Panc1 (cell line): Measurements from ENCODE around the gene WDR49. TPM values are rescaled to one million over a fixed set of nuclear protein-coding genes. Genes with fewer than 3 reads are reported as not detected.

Experiments
- ATAC-seq: fragments of 200-7000 bp; cut with Tn5 transposase; 2 replicates; pipeline ENCODE4 v1.9.1; 2020; ENCODE audit warnings: mild to moderate bottlenecking, moderate library complexity
- BruUV-seq: library from RNA; stranded (reverse); fragments of 400-500 nt; replicated peaks from 2 replicates; lab custom pipeline; 2021; lab: Mats Ljungman, UMichigan
- CTCF ChIA-PET: fragments of 300-600 bp; sonication (Branson Sonifier 250); formaldehyde crosslinking; loops from one replicate; lab custom pipeline; 2022; ENCODE audit warnings: antibody characterized with exemption; lab: Charles Lee
- POLR2A ChIA-PET: fragments of 300-600 bp; sonication (Branson Sonifier 250); formaldehyde crosslinking; loops from one replicate; lab custom pipeline; 2022; ENCODE audit warnings: antibody characterized with exemption; lab: Charles Lee
- DNase-seq: peaks from one replicate; pipeline ENCODE4 v3.0.0-alpha.2; 2010; ENCODE audit warnings: low read depth, low spot score
- H3K27ac ChIP-seq: 2 replicates; pipeline ENCODE4 v1.5.1; 2011; ENCODE audit warnings: mild to moderate bottlenecking, low read length, inconsistent platforms
- H3K27me3 ChIP-seq: fragments of 200-500 bp; sonication (Bioruptor generic); 2 replicates; pipeline ENCODE4 v1.6.0; 2014; ENCODE audit warnings: low read length, inconsistent platforms; ENCODE audit not compliant: control insufficient read depth, insufficient read depth
- H3K36me3 ChIP-seq: fragments of 200-500 bp; sonication (Bioruptor generic); 2 replicates; pipeline ENCODE4 v1.5.1; 2014; ENCODE audit warnings: inconsistent platforms, mild to moderate bottlenecking, low read length, moderate library complexity; ENCODE audit not compliant: control insufficient read depth, insufficient read depth
- H3K4me1 ChIP-seq: 2 replicates; pipeline ENCODE4 v1.5.1; 2011; ENCODE audit warnings: inconsistent platforms, mild to moderate bottlenecking, low read length, moderate library complexity; ENCODE audit not compliant: control insufficient read depth, insufficient read depth
- H3K4me3 ChIP-seq, 2 experiments: 2 replicates each; pipeline ENCODE4 v1.5.1; 2011 to 2012; ENCODE audit warnings: low read depth in 2 of 2, low read length in 2 of 2, mild to moderate bottlenecking in 2 of 2, inconsistent platforms in 1 of 2, moderate library complexity in 1 of 2
- H3K9me3 ChIP-seq: fragments of 200-500 bp; sonication (Bioruptor generic); 2 replicates; pipeline ENCODE4 v1.5.1; 2014; ENCODE audit warnings: low read depth, mild to moderate bottlenecking, inconsistent platforms, low read length, moderate library complexity; ENCODE audit not compliant: control insufficient read depth, insufficient read depth
- CTCF ChIP-seq: fragments of 450-650 bp; IDR thresholded peaks from 2 replicates; pipeline ENCODE4 v1.5.1; 2017; ENCODE audit warnings: mild to moderate bottlenecking
- POLR2AphosphoS5 ChIP-seq: IDR thresholded peaks from 2 replicates; pipeline ENCODE4 v1.6.1; 2012; ENCODE audit warnings: mild to moderate bottlenecking, low read depth, low read length, moderate library complexity
- SIN3A ChIP-seq: IDR thresholded peaks from 2 replicates; pipeline ENCODE4 v1.6.1; 2012; ENCODE audit warnings: low read depth, mild to moderate bottlenecking, low read length, moderate library complexity, borderline replicate concordance; ENCODE audit not compliant: insufficient read depth
- TCF7L2 ChIP-seq: IDR thresholded peaks from 2 replicates; pipeline ENCODE4 v1.6.1; 2011; ENCODE audit warnings: mild to moderate bottlenecking, low read depth, low read length, inconsistent platforms
- in situ Hi-C: cut with HindIII; loops from 2 replicates; pipeline ENCODE4 v1.10.0; 2016; ENCODE audit warnings: low sequenced_read_pairs, low pct_unique_long_range_greater_than_20kb
- intact Hi-C: fragments of 100-400 bp; cut with micrococcal nuclease; formaldehyde crosslinking; loops from one replicate; pipeline ENCODE4 v1.10.0; 2022; ENCODE audit not compliant: unreplicated experiment
- total RNA-seq: library from RNA; stranded (reverse); gene quantifications from one replicate; pipeline ENCODE4 v1.2.1, GENCODE V29; 2021; ENCODE audit not compliant: unreplicated experiment
- TF ChIP-seq, protein P1 (sequence below), 2 experiments: IDR thresholded peaks; 2 replicates each; pipeline ENCODE4 v1.6.1; 2011 to 2012; ENCODE audit warnings: low read depth in 2 of 2, control low read depth in 1 of 2, low read length in 1 of 2, mild to moderate bottlenecking in 1 of 2, moderate library complexity in 1 of 2; ENCODE audit not compliant: insufficient read depth in 1 of 2

The WDR49 gene
- total RNA-seq, 1 experiment from 2014 or later = 0.23 TPM

- intact Hi-C loops = no loop called here
- ChIA-PET POLR2A (interaction anchor here (0.7 kb wide), 1 partner anchor 1511 kb away, joined by 5 read pairs; no protein-coding TSS in a partner anchor), CTCF (no interaction called here)
- no peak for DNase-seq
- Histone ChIP-seq H3K4me3 (no peak overlapping the region), H3K27me3 (no peaks in the 10 kb centered on the region), H3K36me3 (no peaks in the 10 kb centered on the region), H3K27ac (no peak overlapping the region), H3K4me1 (no peaks in the 10 kb centered on the region), H3K9me3 (no peaks in the 10 kb centered on the region)
- ATAC-seq = no peak
- BruUV-seq = no TSS peak
- TF ChIP-seq CTCF = no peak
- TF ChIP-seq, protein P1, sequence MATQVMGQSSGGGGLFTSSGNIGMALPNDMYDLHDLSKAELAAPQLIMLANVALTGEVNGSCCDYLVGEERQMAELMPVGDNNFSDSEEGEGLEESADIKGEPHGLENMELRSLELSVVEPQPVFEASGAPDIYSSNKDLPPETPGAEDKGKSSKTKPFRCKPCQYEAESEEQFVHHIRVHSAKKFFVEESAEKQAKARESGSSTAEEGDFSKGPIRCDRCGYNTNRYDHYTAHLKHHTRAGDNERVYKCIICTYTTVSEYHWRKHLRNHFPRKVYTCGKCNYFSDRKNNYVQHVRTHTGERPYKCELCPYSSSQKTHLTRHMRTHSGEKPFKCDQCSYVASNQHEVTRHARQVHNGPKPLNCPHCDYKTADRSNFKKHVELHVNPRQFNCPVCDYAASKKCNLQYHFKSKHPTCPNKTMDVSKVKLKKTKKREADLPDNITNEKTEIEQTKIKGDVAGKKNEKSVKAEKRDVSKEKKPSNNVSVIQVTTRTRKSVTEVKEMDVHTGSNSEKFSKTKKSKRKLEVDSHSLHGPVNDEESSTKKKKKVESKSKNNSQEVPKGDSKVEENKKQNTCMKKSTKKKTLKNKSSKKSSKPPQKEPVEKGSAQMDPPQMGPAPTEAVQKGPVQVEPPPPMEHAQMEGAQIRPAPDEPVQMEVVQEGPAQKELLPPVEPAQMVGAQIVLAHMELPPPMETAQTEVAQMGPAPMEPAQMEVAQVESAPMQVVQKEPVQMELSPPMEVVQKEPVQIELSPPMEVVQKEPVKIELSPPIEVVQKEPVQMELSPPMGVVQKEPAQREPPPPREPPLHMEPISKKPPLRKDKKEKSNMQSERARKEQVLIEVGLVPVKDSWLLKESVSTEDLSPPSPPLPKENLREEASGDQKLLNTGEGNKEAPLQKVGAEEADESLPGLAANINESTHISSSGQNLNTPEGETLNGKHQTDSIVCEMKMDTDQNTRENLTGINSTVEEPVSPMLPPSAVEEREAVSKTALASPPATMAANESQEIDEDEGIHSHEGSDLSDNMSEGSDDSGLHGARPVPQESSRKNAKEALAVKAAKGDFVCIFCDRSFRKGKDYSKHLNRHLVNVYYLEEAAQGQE (IDR thresholded peaks at IDR 0.05; ENCODE audit: insufficient read depth in 1 of 2, low read depth in 2 of 2, low read length in 1 of 2) = no peak
- TF ChIP-seq SIN3A = no peak
- TF ChIP-seq TCF7L2 = no peak
- TF ChIP-seq POLR2AphosphoS5 = no peak
- in situ Hi-C loops = no loop called here
These were observed 133.3 kb downstream of the WDR49 start for GRCh38 chr3:167520266-167521005.

GRCh38 chr3:167507954-167508353 lies 145.8 kb downstream of the WDR49 start:
- in situ Hi-C loops (no loop called here), intact Hi-C loops (no loop called here)
- Histone ChIP-seq H3K27ac (no peak overlapping the region), H3K27me3 (no peaks in the 10 kb centered on the region), H3K36me3 (no peaks in the 10 kb centered on the region), H3K4me1 (no peaks in the 10 kb centered on the region), H3K4me3 (no peak overlapping the region), H3K9me3 (0 out of 2 replicates have a peak, but pooled peaks cover 3% of the 10 kb centered on the region)
- DNase-seq (no peak), ATAC-seq (no peak)
- BruUV-seq = no TSS peak
- no peak for TF ChIP-seq CTCF
- no peak for TF ChIP-seq SIN3A
- TF ChIP-seq TCF7L2 = no peak
- TF ChIP-seq, protein P1 (IDR thresholded peaks at IDR 0.05; ENCODE audit: insufficient read depth in 1 of 2, low read depth in 2 of 2, low read length in 1 of 2) = no peak
- TF ChIP-seq POLR2AphosphoS5 = no peak
- CTCF ChIA-PET = no interaction called here
- POLR2A ChIA-PET = no interaction called here
